Measurements from ENCODE around the gene CCT6A.

CCT6A gene

DNA sequence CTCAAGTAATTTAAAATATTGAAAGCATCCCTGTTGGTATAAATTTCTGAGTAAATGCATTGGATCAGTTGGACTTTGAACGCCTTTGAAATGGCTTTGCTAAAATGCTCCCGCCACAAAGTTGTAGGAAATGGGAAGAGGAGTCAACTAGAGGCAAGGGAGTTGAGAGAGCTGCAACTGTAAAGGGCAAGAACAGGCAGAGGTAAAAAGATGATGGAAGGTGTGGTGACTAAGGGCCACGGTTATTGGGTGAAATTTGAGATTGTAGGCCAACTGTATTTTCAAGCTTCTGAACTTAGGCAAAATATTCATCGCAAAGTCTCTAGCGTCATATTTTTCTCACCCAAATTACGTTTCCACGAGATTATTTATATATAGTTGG, 11.9 kb downstream of the CCT6A start (continued):
- no peak for TF ChIP-seq HOXC10 (CRISPR knock-in tag; IDR thresholded peaks at IDR 0.05)
- peak; percentile 65; the same call in 1 of the 2 replicates for TF ChIP-seq KLF10 (tag by site-specific recombination; IDR thresholded peaks at IDR 0.05)
- TF ChIP-seq ZNF248 (tag by site-specific recombination; IDR thresholded peaks at IDR 0.05): no peak

DNA sequence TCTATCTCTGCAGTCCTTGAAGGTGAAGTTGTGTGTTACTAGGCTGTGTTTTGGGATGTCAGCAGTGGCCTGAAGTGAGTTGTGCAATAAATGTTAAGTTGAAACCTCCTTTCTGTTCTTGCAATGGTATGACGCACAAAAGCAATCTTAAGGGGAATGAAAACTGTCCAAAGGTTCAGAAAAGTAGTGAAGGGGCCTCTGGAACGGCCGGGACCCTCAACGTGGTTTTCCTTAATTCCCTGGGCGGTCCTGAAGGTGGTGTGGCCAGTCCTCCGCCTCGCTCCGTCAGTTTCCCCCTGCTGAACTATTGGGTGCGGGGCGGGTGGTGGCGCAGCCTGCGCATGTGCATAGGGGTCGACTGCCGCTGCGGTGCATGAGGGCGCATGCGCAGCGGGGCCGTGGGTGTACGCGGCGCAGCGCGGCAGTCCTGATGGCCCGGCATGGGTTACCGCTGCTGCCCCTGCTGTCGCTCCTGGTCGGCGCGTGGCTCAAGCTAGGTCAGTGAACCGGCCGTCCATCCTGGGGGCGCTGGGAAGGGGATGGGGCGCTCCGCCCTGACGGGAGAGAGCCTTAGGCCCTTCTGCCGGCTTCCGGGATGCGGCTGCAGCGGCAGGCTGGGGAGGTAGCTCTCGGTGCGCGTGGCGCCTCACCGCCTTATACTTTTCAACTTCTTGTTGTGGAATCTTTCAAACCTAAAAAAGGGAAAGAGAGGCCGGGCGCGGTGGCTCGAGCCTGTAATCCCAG, 12.5 kb downstream of the CCT6A start, which contains the start of gene SUMF2:
TSS of gene SUMF2 (plus strand) at position 405 of the 744 bp plus-strand sequence. CDS start at position 431, 26 bp downstream.
- Histone ChIP-seq H3K4me1 (ENCODE audit: control insufficient read depth, insufficient read depth, low read length) (peaks cover 11% of the 10 kb centered on the region), H3K4me3 (ENCODE audit: low read depth, low read length) (peak within 1 kb of the TSS; percentile 90), H3K36me3 (ENCODE audit: control insufficient read depth in 2 of 2, insufficient read depth in 1 of 2, low read length in 2 of 2) (peaks cover 50 to 52% of the 10 kb centered on the region in 2 experiments), H3K27ac (ENCODE audit: extremely low read depth, low read depth, low read length) (peak within 1 kb of the TSS; percentile 76), H3K9me3 (ENCODE audit: control insufficient read depth, insufficient read depth, low read depth, low read length) (no peaks in the 10 kb centered on the region)
- CTCF ChIA-PET: interaction anchor here (0.6 to 1.1 kb wide), 3 partner anchors 10 to 553 kb away, joined by 3 read pairs; no protein-coding TSS in a partner anchor
- POLR2A ChIA-PET: interaction anchor here (0.6 to 5.2 kb wide), 13 partner anchors 10 to 487 kb away, joined by 3 to 70 read pairs (median 6); partner anchors contain the start of genes CCT6A, CHCHD2, NIPSNAP2 and PSPH
- TF ChIP-seq, protein P1, sequence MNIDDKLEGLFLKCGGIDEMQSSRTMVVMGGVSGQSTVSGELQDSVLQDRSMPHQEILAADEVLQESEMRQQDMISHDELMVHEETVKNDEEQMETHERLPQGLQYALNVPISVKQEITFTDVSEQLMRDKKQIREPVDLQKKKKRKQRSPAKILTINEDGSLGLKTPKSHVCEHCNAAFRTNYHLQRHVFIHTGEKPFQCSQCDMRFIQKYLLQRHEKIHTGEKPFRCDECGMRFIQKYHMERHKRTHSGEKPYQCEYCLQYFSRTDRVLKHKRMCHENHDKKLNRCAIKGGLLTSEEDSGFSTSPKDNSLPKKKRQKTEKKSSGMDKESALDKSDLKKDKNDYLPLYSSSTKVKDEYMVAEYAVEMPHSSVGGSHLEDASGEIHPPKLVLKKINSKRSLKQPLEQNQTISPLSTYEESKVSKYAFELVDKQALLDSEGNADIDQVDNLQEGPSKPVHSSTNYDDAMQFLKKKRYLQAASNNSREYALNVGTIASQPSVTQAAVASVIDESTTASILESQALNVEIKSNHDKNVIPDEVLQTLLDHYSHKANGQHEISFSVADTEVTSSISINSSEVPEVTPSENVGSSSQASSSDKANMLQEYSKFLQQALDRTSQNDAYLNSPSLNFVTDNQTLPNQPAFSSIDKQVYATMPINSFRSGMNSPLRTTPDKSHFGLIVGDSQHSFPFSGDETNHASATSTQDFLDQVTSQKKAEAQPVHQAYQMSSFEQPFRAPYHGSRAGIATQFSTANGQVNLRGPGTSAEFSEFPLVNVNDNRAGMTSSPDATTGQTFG (tag by site-specific recombination; IDR thresholded peaks at IDR 0.05; ENCODE audit: borderline replicate concordance): no peak
- TF ChIP-seq OSR2 (tag by site-specific recombination; IDR thresholded peaks at IDR 0.05) (0 out of 2 replicates have a peak, but pooled peaks have one; percentile 37), ZXDB (tag by site-specific recombination; IDR thresholded peaks at IDR 0.05) (peak; percentile 82), ZFP37 (tag by site-specific recombination; IDR thresholded peaks at IDR 0.05) (peak; percentile 49; the same call in 1 of the 2 replicates), ZNF10 (tag by site-specific recombination; IDR thresholded peaks at IDR 0.05) (0 out of 2 replicates have a peak, but pooled peaks have one; percentile 55), ZNF76 (tag by site-specific recombination; IDR thresholded peaks at IDR 0.05; ENCODE audit: borderline replicate concordance, low read depth) (peak; percentile 18; the same call in 1 of the 2 replicates), PRDM1 (tag by site-specific recombination; IDR thresholded peaks at IDR 0.05) (peak; percentile 66; the same call in 1 of the 2 replicates), ZNF747 (tag by site-specific recombination; IDR thresholded peaks at IDR 0.05) (no peak), ZNF426 (tag by site-specific recombination; IDR thresholded peaks at IDR 0.05) (no peak), ZNF19 (tag by site-specific recombination; IDR thresholded peaks at IDR 0.05; ENCODE audit: low read depth) (no peak), ZNF561 (tag by site-specific recombination; IDR thresholded peaks at IDR 0.05; ENCODE audit: borderline replicate concordance) (no peak), ZNF501 (tag by site-specific recombination; IDR thresholded peaks at IDR 0.05) (0 out of 2 replicates have a peak, but pooled peaks have one; percentile 16), ZNF664 (tag by site-specific recombination; IDR thresholded peaks at IDR 0.05) (no peak), FEZF1 (tag by site-specific recombination; IDR thresholded peaks at IDR 0.05) (no peak), SALL2 (tag by site-specific recombination; IDR thresholded peaks at IDR 0.05; ENCODE audit: borderline replicate concordance) (no peak), MZF1 (tag by site-specific recombination; IDR thresholded peaks at IDR 0.05; ENCODE audit: borderline replicate concordance) (no peak), RBAK (tag by site-specific recombination; IDR thresholded peaks at IDR 0.05) (no peak), ZBTB48 (tag by site-specific recombination; IDR thresholded peaks at IDR 0.05) (no peak), ZNF660 (tag by site-specific recombination; IDR thresholded peaks at IDR 0.05) (peak; percentile 67; the same call in 1 of the 2 replicates), ZNF248 (tag by site-specific recombination; IDR thresholded peaks at IDR 0.05) (no peak), ZNF629 (tag by site-specific recombination; IDR thresholded peaks at IDR 0.05) (peak; percentile 49; the same call in 1 of the 2 replicates)
- TF ChIP-seq, protein P2, sequence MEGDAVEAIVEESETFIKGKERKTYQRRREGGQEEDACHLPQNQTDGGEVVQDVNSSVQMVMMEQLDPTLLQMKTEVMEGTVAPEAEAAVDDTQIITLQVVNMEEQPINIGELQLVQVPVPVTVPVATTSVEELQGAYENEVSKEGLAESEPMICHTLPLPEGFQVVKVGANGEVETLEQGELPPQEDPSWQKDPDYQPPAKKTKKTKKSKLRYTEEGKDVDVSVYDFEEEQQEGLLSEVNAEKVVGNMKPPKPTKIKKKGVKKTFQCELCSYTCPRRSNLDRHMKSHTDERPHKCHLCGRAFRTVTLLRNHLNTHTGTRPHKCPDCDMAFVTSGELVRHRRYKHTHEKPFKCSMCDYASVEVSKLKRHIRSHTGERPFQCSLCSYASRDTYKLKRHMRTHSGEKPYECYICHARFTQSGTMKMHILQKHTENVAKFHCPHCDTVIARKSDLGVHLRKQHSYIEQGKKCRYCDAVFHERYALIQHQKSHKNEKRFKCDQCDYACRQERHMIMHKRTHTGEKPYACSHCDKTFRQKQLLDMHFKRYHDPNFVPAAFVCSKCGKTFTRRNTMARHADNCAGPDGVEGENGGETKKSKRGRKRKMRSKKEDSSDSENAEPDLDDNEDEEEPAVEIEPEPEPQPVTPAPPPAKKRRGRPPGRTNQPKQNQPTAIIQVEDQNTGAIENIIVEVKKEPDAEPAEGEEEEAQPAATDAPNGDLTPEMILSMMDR (tag by site-specific recombination; IDR thresholded peaks at IDR 0.05): peak; percentile 82
- TF ChIP-seq, protein P3, sequence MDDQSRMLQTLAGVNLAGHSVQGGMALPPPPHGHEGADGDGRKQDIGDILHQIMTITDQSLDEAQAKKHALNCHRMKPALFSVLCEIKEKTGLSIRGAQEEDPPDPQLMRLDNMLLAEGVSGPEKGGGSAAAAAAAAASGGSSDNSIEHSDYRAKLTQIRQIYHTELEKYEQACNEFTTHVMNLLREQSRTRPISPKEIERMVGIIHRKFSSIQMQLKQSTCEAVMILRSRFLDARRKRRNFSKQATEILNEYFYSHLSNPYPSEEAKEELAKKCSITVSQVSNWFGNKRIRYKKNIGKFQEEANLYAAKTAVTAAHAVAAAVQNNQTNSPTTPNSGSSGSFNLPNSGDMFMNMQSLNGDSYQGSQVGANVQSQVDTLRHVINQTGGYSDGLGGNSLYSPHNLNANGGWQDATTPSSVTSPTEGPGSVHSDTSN (CRISPR knock-in tag; IDR thresholded peaks at IDR 0.05): peak; percentile 78; the same call in 1 of the 2 replicates
- TF ChIP-seq, protein P4, sequence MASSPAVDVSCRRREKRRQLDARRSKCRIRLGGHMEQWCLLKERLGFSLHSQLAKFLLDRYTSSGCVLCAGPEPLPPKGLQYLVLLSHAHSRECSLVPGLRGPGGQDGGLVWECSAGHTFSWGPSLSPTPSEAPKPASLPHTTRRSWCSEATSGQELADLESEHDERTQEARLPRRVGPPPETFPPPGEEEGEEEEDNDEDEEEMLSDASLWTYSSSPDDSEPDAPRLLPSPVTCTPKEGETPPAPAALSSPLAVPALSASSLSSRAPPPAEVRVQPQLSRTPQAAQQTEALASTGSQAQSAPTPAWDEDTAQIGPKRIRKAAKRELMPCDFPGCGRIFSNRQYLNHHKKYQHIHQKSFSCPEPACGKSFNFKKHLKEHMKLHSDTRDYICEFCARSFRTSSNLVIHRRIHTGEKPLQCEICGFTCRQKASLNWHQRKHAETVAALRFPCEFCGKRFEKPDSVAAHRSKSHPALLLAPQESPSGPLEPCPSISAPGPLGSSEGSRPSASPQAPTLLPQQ (tag by site-specific recombination; IDR thresholded peaks at IDR 0.05): 0 out of 2 replicates have a peak, but pooled peaks have one; percentile 12
- TF ChIP-seq, protein P5, sequence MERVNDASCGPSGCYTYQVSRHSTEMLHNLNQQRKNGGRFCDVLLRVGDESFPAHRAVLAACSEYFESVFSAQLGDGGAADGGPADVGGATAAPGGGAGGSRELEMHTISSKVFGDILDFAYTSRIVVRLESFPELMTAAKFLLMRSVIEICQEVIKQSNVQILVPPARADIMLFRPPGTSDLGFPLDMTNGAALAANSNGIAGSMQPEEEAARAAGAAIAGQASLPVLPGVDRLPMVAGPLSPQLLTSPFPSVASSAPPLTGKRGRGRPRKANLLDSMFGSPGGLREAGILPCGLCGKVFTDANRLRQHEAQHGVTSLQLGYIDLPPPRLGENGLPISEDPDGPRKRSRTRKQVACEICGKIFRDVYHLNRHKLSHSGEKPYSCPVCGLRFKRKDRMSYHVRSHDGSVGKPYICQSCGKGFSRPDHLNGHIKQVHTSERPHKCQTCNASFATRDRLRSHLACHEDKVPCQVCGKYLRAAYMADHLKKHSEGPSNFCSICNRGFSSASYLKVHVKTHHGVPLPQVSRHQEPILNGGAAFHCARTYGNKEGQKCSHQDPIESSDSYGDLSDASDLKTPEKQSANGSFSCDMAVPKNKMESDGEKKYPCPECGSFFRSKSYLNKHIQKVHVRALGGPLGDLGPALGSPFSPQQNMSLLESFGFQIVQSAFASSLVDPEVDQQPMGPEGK (tag by site-specific recombination; IDR thresholded peaks at IDR 0.05): peak; percentile 10; the same call in 1 of the 2 replicates
